ENCODE data around the gene KIFBP. TPM values are rescaled to one million over a fixed set of nuclear protein-coding genes. Genes with fewer than 3 reads are reported as not detected.

KIFBP gene
- total and polyA plus RNA-seq, 2 of the 13 experiments (the other 11 are each of a cell fraction or from before 2014, with no cell fraction given), result 13.0 to 21.9 TPM

GRCh38 chr10:68988530-68989316, at the start of gene KIFBP (continued):
- peak; percentile 58 for TF ChIP-seq ZNF574 (CRISPR knock-in tag; IDR thresholded peaks at IDR 0.05)
- TF ChIP-seq RFX5 (IDR thresholded peaks at IDR 0.05; ENCODE audit: low read depth, low read length), result 0 out of 2 replicates have a peak, but pooled peaks have one; percentile 50
- no peak for TF ChIP-seq ZNF549 (CRISPR knock-in tag; IDR thresholded peaks at IDR 0.05)
- TF ChIP-seq FOSL1 (CRISPR knock-in tag; IDR thresholded peaks at IDR 0.05; ENCODE audit: borderline replicate concordance), result no peak
- no peak for TF ChIP-seq ZNF678 (CRISPR knock-in tag; IDR thresholded peaks at IDR 0.05)
- TF ChIP-seq ZNF337 (CRISPR knock-in tag; IDR thresholded peaks at IDR 0.05; ENCODE audit: borderline replicate concordance, low read depth), result no peak
- peak; percentile 65 for TF ChIP-seq MNT (IDR thresholded peaks at IDR 0.05)
- no peak for TF ChIP-seq ZNF781 (CRISPR knock-in tag; IDR thresholded peaks at IDR 0.05; ENCODE audit: borderline replicate concordance, not compliant biosample characterization)
- no peak for TF ChIP-seq ZNF256 (CRISPR knock-in tag; conservative IDR thresholded peaks at IDR 0.05)
- TF ChIP-seq HDAC2 (CRISPR knock-in tag; IDR thresholded peaks at IDR 0.05), result peak; percentile 70
- TF ChIP-seq RARG (CRISPR knock-in tag; IDR thresholded peaks at IDR 0.05; ENCODE audit: low read depth), result no peak
- TF ChIP-seq UBTF (CRISPR knock-in tag; IDR thresholded peaks at IDR 0.05), result peak; percentile 98
- TF ChIP-seq ZNF263 (CRISPR knock-in tag; IDR thresholded peaks at IDR 0.05), result peak; percentile 29; the same call in 1 of the 2 replicates
- no peak for TF ChIP-seq KDM1A (CRISPR knock-in tag; IDR thresholded peaks at IDR 0.05)
- no peak; the same call in 1 of the 2 replicates for TF ChIP-seq RFXAP (CRISPR knock-in tag; IDR thresholded peaks at IDR 0.05; ENCODE audit: borderline replicate concordance)
- TF ChIP-seq NCOA2 (CRISPR knock-in tag; IDR thresholded peaks at IDR 0.05), result no peak; the same call in 1 of the 2 replicates
- TF ChIP-seq ZNF513 (CRISPR knock-in tag; conservative IDR thresholded peaks at IDR 0.05), result no peak
- no peak for TF ChIP-seq PLSCR1 (CRISPR knock-in tag; IDR thresholded peaks at IDR 0.05; ENCODE audit: borderline replicate concordance)
- TF ChIP-seq ZNF124 (CRISPR knock-in tag; IDR thresholded peaks at IDR 0.05), result peak; percentile 85
- 0 out of 2 replicates have a peak, but pooled peaks have one; percentile 12 for TF ChIP-seq ZNF3 (CRISPR knock-in tag; IDR thresholded peaks at IDR 0.05)
- no peak; the same call in 1 of the 2 replicates for TF ChIP-seq ARNTL (CRISPR knock-in tag; IDR thresholded peaks at IDR 0.05)
